ENCODE data around the gene C6orf47.

C6orf47 gene

DNA sequence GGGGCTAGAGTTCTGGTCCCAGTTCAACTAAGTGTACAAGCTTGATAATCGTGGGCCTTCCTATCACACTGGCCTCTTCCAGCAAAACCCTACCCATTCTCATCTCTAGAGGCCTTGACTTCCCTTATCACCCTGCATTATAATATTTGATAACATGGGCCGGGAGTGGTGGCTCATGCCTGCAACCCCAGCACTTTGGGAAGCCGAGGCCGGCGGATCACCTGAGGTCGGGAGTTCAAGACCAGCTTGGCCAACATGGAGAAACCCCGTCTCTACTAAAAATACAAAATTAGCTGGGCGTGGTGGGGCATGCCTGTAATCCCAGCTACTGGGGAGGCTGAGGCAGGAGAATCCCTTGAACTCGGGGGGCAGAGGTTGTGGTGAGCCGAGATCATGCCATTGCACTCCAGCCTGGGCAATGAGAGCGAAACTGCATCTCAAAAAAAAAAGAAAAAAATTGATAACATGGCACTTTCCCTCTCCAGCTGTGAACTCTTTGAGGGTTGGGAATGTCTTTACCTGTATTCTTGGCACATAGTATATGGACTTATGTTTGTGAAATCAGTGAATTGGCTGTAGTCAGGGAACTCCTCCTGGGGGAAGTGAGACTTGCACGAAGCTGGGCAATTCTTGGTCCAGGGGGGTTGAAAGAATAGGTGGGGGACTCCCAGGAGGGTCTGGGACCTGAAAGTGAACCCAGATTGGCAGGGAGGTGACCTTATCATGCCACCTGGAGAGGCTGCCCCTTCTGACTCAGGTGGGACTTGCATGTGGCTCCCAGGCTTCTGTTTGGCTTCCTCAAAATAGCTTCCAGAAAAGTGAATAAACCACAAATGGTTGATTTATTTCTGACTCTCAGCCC is 915 bp upstream of the C6orf47 start:
- ChIA-PET CTCF (interaction anchor here (0.6 to 0.9 kb wide), 4 partner anchors 10 to 259 kb away, joined by 3 to 10 read pairs (median 6); no protein-coding TSS in a partner anchor), POLR2A (ENCODE audit: low non-redundant PET) (interaction anchor here (0.6 to 1.0 kb wide), 2 partner anchors 9 to 74 kb away, joined by 3 read pairs; no protein-coding TSS in a partner anchor)
- no peak for TF ChIP-seq CTCF (conservative IDR thresholded peaks at IDR 0.05; ENCODE audit: low read depth)
- peak overlapping the region; percentile 88 for H3K27ac ChIP-seq
- DNase-seq (ENCODE audit: low spot score), result no peak

DNA sequence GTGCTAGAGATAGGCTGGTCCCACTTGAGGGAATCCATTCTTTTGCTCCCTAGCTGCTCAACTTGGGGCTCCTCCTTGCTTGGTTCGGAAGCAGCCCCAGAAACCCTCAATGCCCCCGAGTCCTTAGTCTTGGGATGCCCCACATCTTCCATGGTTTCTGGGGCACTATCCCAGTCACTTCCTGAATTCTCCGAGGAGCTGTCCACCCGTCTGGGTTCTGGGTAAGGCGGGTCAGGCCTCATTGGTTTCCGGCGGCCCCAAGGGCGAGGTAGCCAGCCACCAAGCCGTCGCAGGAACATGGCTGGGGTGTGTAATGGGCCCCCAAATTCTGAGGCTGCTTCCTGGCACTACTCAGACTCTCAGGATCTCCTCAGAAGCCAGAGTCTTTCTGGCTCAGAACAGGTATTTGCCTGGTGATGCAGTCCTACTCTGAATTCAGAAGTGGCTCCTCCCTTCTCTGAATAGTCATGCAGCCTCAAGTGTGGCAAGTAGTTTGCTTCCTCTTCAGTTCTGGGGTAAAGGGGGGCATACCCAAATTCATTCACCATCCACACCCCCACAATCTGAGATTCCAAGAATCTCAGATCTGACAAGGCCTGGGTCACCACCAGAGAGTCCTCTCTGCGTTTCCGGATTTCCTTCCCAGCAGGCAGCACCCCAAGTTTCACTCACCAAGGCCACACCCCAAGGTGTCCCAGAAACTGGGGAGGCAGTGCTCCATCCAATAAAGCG is 763 bp downstream of the C6orf47 start:
- ChIA-PET POLR2A (ENCODE audit: low non-redundant PET) (interaction anchor here (0.9 to 1.0 kb wide), 2 partner anchors 10 to 76 kb away, joined by 3 to 4 read pairs; no protein-coding TSS in a partner anchor), CTCF (no interaction called here)
- peak overlapping the region; percentile 88 for H3K27ac ChIP-seq
- TF ChIP-seq CTCF (conservative IDR thresholded peaks at IDR 0.05; ENCODE audit: low read depth), result no peak
- peak; percentile 38 for DNase-seq (ENCODE audit: low spot score)

- TF ChIP-seq CTCF (conservative IDR thresholded peaks at IDR 0.05; ENCODE audit: low read depth), result no peak
- POLR2A ChIA-PET (ENCODE audit: low non-redundant PET), result no interaction called here
- H3K27ac ChIP-seq, result peak overlapping the region; percentile 88
- no peak for DNase-seq (ENCODE audit: low spot score)
- CTCF ChIA-PET, result no interaction called here
These were observed 1.5 kb downstream of the C6orf47 start for GRCh38 chr6:31658983-31659648.

GRCh38 chr6:31658158-31658688 is 2.4 kb downstream of the C6orf47 start:
- TF ChIP-seq CTCF (conservative IDR thresholded peaks at IDR 0.05; ENCODE audit: low read depth), result no peak
- ChIA-PET POLR2A (ENCODE audit: low non-redundant PET) (no interaction called here), CTCF (interaction anchor here (0.6 to 1.0 kb wide), 3 partner anchors 13 to 409 kb away, joined by 3 to 5 read pairs (median 3); partner anchors contain the start of genes ATP6V1G2 and NFKBIL1)
- no peak for DNase-seq (ENCODE audit: low spot score)
- H3K27ac ChIP-seq, result peak overlapping the region; percentile 25; the same call in 1 of the 2 replicates

DNA sequence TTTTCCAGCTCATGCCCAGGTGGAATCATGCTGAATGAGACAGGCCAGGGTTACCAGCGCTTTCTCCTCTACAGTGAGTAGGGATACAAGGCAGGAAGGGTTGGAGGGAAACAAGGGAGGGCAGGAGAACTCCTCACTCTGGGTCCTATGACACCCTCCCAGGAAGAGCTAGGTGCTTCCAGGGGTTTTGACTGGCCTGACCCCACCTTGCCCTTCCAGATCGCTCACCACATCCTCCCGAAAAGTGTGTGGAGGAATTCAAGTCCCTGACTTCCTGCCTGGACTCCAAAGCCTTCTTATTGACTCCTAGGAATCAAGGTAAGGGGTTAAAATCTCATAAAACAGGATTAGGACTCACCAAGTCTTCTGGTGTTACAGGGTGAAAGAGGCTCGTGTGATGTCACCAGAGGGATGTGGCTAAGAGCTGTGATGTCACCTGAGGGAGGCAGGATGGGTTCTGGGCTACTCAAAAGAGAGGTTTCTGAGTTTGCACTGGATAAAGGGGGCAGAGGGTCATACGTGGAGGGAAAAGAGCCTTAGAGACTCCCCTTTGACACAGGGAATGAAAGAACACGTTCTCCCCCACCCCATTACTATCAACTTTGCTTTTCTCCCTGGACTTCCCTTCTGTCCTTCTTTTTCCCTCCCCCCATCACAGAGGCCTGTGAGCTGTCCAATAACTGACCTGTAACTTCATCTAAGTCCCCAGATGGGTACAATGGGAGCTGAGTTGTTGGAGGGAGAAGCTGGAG is 3.0 kb downstream of the C6orf47 start:
- DNase-seq (ENCODE audit: low spot score), result no peak
- CTCF ChIA-PET, result interaction anchor here (0.6 to 1.0 kb wide), 3 partner anchors 13 to 409 kb away, joined by 3 to 5 read pairs (median 3); partner anchors contain the start of genes ATP6V1G2 and NFKBIL1
- H3K27ac ChIP-seq, result peak overlapping the region; percentile 31
- POLR2A ChIA-PET (ENCODE audit: low non-redundant PET), result no interaction called here
- TF ChIP-seq CTCF (conservative IDR thresholded peaks at IDR 0.05; ENCODE audit: low read depth), result no peak
